ENCODE measurements around the gene C14orf180.

DNA sequence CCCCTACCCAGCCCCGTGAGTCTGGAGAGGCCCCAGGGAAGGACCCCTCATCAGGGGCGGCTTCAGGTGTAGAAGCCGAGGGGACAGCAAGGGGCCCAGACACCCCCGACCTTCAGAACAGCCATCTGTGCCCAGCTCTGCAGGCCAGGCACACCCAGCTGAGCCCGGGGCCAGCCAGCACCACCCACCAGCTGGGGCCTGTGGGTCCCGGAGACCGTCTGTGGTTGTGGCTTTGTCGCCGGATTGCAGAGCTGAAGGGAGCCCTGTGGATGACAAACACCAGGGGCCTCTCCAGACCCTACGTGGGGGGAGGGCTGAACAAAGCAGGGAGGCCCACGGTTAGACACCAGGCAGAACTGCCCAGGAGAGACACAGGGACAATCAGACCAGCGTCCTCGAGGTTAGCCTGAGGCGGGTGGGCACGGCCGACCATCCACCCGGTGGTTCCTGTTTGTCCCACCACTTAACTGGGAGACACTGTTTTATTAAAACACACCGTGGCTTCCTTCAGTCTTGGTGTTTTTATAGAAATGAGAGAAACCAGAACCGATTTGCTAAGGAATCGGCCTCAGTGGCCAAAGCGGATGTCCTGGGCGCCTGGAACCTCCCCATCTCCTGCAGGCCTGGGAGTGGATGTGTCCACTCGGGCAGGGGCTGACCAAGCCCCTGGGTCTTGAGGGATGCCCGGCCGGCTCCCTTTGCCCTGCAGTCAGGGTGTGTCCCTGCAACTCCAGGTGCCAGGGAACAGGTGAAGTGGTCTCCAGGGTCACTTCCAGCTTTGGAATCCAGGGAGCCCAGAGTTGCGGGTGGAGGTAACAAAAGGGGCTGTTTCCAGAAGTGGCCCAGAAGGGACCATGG lies 10.0 kb downstream of the C14orf180 start:
- TF ChIP-seq EZH2 (IDR thresholded peaks at IDR 0.05; ENCODE audit: low read depth) (no peak), CTCF (conservative IDR thresholded peaks at IDR 0.05) (no peak)
